WERI-Rb-1 (cell line): ENCODE data around the gene RBL1.

Experiments
- DNase-seq: peaks from one replicate; pipeline ENCODE4 v3.0.0-alpha.2; 2020
- H3K27ac ChIP-seq: fragments of 250-450 bp; sonication (Bioruptor Pico); 2 replicates; pipeline ENCODE4 v1.5.1; 2020; ENCODE audit warnings: mild to moderate bottlenecking, moderate library complexity
- H3K27me3 ChIP-seq: fragments of 250-450 bp; sonication (Bioruptor Pico); 2 replicates; pipeline ENCODE4 v1.5.1; 2021; ENCODE audit warnings: mild to moderate bottlenecking, low read depth, moderate library complexity; ENCODE audit not compliant: insufficient read depth, severe bottlenecking
- H3K36me3 ChIP-seq: fragments of 250-450 bp; sonication (Bioruptor Pico); 2 replicates; pipeline ENCODE4 v1.5.1; 2020; ENCODE audit warnings: mild to moderate bottlenecking, moderate library complexity
- H3K4me3 ChIP-seq: 2 replicates; pipeline ENCODE4 v1.5.1; 2011; ENCODE audit warnings: low read depth, mild to moderate bottlenecking, control low read depth, low read length
- H3K9me3 ChIP-seq: fragments of 250-450 bp; sonication (Bioruptor Pico); 2 replicates; pipeline ENCODE4 v1.5.1; 2021; ENCODE audit warnings: mild to moderate bottlenecking, moderate library complexity; ENCODE audit not compliant: severe bottlenecking
- TF ChIP-seq, protein P1 (sequence below): IDR thresholded peaks from 2 replicates; pipeline ENCODE4 v1.5.1; 2011; ENCODE audit warnings: low read depth, mild to moderate bottlenecking, control low read depth, inconsistent platforms, low read length

Gene RBL1

GRCh38 chr20:36992802-36993334 is 102.9 kb downstream of the RBL1 start:
- Histone ChIP-seq H3K27me3 (no peaks in the 10 kb centered on the region), H3K27ac (no peak overlapping the region), H3K4me3 (no peak overlapping the region), H3K9me3 (no peaks in the 10 kb centered on the region), H3K36me3 (peaks cover 35% of the 10 kb centered on the region)
- TF ChIP-seq, protein P1, sequence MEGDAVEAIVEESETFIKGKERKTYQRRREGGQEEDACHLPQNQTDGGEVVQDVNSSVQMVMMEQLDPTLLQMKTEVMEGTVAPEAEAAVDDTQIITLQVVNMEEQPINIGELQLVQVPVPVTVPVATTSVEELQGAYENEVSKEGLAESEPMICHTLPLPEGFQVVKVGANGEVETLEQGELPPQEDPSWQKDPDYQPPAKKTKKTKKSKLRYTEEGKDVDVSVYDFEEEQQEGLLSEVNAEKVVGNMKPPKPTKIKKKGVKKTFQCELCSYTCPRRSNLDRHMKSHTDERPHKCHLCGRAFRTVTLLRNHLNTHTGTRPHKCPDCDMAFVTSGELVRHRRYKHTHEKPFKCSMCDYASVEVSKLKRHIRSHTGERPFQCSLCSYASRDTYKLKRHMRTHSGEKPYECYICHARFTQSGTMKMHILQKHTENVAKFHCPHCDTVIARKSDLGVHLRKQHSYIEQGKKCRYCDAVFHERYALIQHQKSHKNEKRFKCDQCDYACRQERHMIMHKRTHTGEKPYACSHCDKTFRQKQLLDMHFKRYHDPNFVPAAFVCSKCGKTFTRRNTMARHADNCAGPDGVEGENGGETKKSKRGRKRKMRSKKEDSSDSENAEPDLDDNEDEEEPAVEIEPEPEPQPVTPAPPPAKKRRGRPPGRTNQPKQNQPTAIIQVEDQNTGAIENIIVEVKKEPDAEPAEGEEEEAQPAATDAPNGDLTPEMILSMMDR, result no peak
- DNase-seq, result no peak

DNA sequence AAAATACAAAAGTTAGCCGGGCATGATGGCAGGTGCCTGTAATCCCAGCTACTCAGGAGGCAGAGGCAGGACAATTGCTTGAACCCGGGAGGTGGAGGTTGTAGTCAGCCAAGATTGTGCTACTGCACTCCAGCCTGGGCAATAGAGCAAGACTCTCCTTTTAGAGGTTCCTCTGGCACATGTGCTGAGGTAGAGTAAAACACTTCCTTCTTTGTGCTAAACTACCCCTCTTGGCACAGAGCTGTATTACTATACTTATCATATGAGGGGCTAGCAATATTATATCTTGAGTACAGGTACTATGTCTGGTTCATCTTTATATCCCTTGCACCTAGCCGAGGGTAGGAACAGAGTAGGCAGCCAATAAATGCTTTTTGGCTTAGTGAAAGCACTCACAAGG is 104.1 kb downstream of the RBL1 start:
- peaks cover 23% of the 10 kb centered on the region for H3K36me3 ChIP-seq
- DNase-seq, result no peak
- H3K4me3 ChIP-seq, result no peak overlapping the region
- H3K9me3 ChIP-seq, result no peaks in the 10 kb centered on the region
- TF ChIP-seq, protein P1, result no peak
- H3K27ac ChIP-seq, result no peak overlapping the region
- H3K27me3 ChIP-seq, result no peaks in the 10 kb centered on the region

DNA sequence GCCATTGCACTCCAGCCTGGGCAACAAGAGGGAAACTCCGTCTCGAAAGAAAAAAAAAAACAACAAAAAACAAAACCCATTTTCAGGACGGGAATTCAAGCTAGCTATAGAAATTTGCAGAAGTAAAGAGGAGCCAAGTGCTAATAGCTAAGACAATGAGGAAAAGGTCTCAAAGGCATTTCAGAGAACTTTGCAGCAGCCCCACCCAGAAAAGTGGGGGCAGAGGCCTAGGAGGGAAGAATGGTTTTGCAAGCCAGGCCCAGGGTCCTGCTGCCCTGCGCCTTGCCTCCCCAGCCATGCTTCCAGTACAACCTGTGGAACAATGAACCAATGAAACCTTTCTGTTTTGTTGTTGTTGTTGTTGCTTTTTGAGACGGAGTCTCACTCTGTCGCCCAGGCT is 106.0 kb downstream of the RBL1 start:
- no peaks in the 10 kb centered on the region for H3K27me3 ChIP-seq
- no peak overlapping the region for H3K27ac ChIP-seq
- H3K4me3 ChIP-seq, result no peak overlapping the region
- peaks cover 8% of the 10 kb centered on the region for H3K36me3 ChIP-seq
- DNase-seq, result no peak
- peaks cover 2% of the 10 kb centered on the region for H3K9me3 ChIP-seq
- TF ChIP-seq, protein P1, result no peak

DNA sequence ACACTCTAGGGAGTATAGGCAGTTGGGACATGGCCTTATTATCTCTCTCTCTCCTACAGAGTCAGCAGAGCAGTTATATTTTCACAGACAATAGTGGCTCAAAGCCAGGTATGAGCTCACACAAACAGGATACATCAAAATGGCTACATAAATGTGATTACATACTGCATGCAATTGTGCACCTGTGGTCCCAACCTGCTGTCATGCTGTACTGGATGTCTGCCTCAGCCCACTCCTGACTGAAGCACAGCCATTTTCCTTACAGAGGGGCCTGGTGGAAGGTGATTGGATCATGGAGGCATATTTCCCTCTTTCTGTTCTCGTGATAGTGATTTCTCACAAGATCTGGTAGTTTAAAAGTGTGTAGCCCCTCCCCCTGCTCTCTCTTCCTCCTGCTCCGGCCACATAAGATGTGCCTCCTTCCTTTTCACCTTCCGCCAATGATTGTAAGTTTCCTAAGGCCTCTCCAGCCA is 107.3 kb downstream of the RBL1 start:
- Histone ChIP-seq H3K27ac (no peak overlapping the region), H3K4me3 (no peak overlapping the region), H3K36me3 (no peaks in the 10 kb centered on the region), H3K27me3 (no peaks in the 10 kb centered on the region), H3K9me3 (peaks cover 4% of the 10 kb centered on the region)
- TF ChIP-seq, protein P1, result no peak
- no peak for DNase-seq

DNA sequence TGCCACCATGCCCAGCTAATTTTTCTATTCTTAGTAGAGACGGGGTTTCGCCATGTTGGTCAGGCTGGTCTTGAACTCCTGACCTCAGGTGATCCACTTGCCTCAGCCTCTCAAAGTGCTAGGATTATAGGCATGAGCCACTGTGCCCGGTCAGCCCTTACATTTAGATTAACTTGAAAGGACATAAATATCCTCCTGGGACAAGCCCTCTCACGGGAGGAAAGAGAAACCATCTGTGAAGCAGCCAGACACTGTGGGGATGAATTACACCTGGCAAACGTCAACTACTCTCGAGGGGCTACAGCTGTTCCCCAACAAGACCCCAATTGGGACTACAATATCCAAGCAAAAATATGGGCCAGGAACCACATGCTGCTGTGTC is 111.5 kb downstream of the RBL1 start:
- H3K36me3 ChIP-seq, result no peaks in the 10 kb centered on the region
- H3K4me3 ChIP-seq, result no peak overlapping the region
- no peaks in the 10 kb centered on the region for H3K27me3 ChIP-seq
- peak overlapping the region; percentile 45; the same call in 1 of the 2 replicates for H3K27ac ChIP-seq
- peak; percentile 60 for DNase-seq
- H3K9me3 ChIP-seq, result peaks cover 4% of the 10 kb centered on the region
- TF ChIP-seq, protein P1, result no peak
